Measurements from ENCODE around the gene GPR45.

The GPR45 gene

DNA sequence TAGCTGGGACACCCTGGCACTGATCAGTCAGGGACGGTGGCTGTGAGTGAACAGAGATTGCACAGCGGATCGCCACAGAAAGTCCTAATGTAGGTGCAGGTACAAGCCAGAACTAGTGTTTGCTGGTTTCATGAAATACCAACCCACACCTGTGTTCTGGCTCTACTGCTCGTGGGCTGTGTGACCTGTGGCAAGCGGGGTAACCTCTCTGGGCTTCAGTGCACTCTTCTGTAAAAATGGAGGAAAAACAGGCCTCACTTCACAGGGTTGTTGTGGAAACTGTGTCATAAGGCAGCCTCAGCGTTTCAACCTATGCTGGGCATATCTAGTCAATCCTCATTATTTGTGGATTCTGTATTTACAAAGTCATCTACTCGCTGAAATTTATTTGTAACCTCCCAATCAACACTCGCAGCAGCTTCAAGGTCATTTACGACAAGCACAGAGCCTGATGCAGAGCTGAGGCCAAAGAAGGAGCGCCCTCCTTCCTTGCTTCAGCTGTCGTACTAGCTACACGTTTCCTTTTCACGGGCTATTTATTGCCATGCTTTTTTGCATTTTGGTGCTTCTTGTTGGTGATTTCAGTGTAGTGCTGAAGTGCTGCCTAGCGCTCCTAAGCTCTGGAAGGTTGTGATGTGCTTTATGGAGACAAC, 30.0 kb downstream of the GPR45 start:
- Mint-ChIP-seq H3K27me3 (no peaks in the 10 kb centered on the region), H3K4me1 (ENCODE audit: low read depth) (no peaks in the 10 kb centered on the region), H3K36me3 (peaks cover under 1% of the 10 kb centered on the region), H3K27ac (no peak overlapping the region), H3K4me3 (no peak overlapping the region), H3K9me3 (ENCODE audit: low read depth) (no peaks in the 10 kb centered on the region)

DNA sequence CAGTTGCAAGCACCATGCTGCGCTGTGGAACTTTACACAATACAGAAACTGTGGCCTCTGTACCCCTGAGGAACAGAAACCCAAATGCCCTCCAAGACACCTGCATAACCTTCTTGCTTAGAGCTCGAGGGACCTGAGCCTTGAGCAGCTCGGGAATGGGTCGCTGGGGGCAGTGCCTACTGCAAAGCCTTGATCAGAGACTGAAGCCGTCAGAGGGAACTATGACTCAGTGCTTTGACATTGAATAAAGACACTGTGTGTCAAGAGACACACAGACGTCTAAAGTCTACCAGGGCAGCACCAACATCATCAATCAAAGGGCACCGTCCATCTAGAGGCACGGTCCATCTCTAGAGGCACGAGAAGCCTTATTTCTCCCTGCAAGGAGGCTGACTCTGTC, 30.6 kb downstream of the GPR45 start:
- Mint-ChIP-seq H3K4me3 (no peak overlapping the region), H3K9me3 (ENCODE audit: low read depth) (no peaks in the 10 kb centered on the region), H3K36me3 (peaks cover 5% of the 10 kb centered on the region), H3K27me3 (no peaks in the 10 kb centered on the region), H3K4me1 (ENCODE audit: low read depth) (no peaks in the 10 kb centered on the region), H3K27ac (no peak overlapping the region)

DNA sequence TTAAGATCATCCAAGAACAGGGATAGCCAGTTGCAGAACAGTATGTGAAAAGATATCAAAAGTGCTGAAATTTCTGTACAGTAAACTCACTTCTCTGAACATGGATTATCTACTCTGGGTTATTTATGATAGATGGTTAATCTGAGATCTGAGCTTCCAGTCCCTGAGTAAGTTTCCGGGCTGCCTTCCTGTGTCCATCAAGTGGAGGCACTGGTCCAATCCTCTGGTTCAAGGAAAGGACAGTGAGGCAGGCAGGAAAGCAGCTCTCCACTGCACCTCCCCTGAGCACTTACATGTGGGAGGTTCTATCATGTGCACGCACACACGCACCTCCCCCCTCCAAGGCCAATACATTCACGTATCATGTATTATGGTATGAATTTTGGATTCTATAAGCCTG, 32.5 kb downstream of the GPR45 start:
- Mint-ChIP-seq H3K36me3 (peaks cover 7% of the 10 kb centered on the region), H3K27me3 (no peaks in the 10 kb centered on the region), H3K4me3 (no peak overlapping the region), H3K9me3 (ENCODE audit: low read depth) (no peaks in the 10 kb centered on the region), H3K27ac (no peak overlapping the region), H3K4me1 (ENCODE audit: low read depth) (no peaks in the 10 kb centered on the region)

GRCh38 chr2:105278654-105279053, 37.1 kb downstream of the GPR45 start:
- Mint-ChIP-seq H3K9me3 (ENCODE audit: low read depth) (no peaks in the 10 kb centered on the region), H3K4me3 (no peak overlapping the region), H3K27me3 (no peaks in the 10 kb centered on the region), H3K27ac (no peak overlapping the region), H3K4me1 (ENCODE audit: low read depth) (no peaks in the 10 kb centered on the region), H3K36me3 (peaks cover 9% of the 10 kb centered on the region)

GRCh38 chr2:105279126-105279525, 37.6 kb downstream of the GPR45 start:
- Mint-ChIP-seq H3K27me3 (no peaks in the 10 kb centered on the region), H3K27ac (no peak overlapping the region), H3K4me3 (no peak overlapping the region), H3K36me3 (peaks cover 9% of the 10 kb centered on the region), H3K9me3 (ENCODE audit: low read depth) (no peaks in the 10 kb centered on the region), H3K4me1 (ENCODE audit: low read depth) (no peaks in the 10 kb centered on the region)

DNA sequence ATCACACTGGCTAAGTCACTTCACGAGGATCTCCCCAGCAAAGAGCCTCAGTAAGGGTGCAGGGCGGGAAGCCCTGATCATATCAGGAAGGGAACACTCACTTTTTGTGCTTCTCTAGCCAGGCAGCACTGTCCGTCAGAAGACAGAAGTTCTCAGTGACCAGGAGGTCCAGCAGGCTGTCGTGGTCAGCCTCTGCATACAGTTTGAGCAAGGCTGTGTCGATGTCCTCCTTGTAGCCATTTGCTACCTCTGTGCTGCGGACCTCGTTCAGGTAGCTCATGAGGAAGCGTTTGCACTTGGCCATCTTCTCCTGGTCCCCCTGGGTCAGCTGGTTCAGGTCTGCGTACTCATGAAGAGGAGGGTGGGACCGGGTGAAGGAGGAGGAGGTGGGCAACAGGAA, 38.7 kb downstream of the GPR45 start:
- H3K4me1 Mint-ChIP-seq (ENCODE audit: low read depth), result no peaks in the 10 kb centered on the region
- H3K9me3 Mint-ChIP-seq (ENCODE audit: low read depth), result no peaks in the 10 kb centered on the region
- H3K36me3 Mint-ChIP-seq, result peaks cover 9% of the 10 kb centered on the region
- H3K27ac Mint-ChIP-seq, result no peak overlapping the region
- H3K4me3 Mint-ChIP-seq, result no peak overlapping the region
- H3K27me3 Mint-ChIP-seq, result no peaks in the 10 kb centered on the region

DNA sequence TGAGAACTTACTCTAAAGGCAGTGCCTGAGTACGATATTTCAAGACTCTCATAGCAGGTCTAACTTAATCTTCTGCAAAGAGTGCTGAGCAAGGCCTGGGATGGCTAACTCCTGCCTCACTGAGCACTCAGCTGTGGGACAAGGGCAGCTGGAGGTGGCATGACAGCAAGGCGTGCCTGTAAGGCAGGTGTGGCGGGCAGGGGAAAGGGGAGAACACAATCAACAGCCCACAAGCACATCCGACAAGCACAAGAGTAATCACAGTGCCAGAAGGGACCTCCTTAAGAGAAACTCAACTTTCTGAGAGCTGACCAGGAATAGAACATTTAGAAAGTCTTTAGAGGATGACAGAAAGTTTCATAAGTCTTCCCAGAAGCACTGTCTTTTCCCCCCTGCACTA, 42.0 kb downstream of the GPR45 start:
- Mint-ChIP-seq H3K36me3 (peaks cover 4% of the 10 kb centered on the region), H3K4me1 (ENCODE audit: low read depth) (peaks cover 2% of the 10 kb centered on the region), H3K9me3 (ENCODE audit: low read depth) (no peaks in the 10 kb centered on the region), H3K4me3 (no peak overlapping the region), H3K27me3 (no peaks in the 10 kb centered on the region), H3K27ac (no peak overlapping the region)

- H3K36me3 Mint-ChIP-seq, result peaks cover 14% of the 10 kb centered on the region
- peaks cover 2% of the 10 kb centered on the region for H3K4me1 Mint-ChIP-seq (ENCODE audit: low read depth)
- H3K27me3 Mint-ChIP-seq, result no peaks in the 10 kb centered on the region
- H3K27ac Mint-ChIP-seq, result no peak overlapping the region
- no peaks in the 10 kb centered on the region for H3K9me3 Mint-ChIP-seq (ENCODE audit: low read depth)
- H3K4me3 Mint-ChIP-seq, result no peak overlapping the region
These were observed 46.1 kb downstream of the GPR45 start for GRCh38 chr2:105287692-105288091.

- Mint-ChIP-seq H3K4me3 (no peak overlapping the region), H3K4me1 (ENCODE audit: low read depth) (peaks cover 2% of the 10 kb centered on the region), H3K36me3 (peaks cover 17% of the 10 kb centered on the region), H3K27me3 (no peaks in the 10 kb centered on the region), H3K9me3 (ENCODE audit: low read depth) (no peaks in the 10 kb centered on the region), H3K27ac (no peak overlapping the region)
These were observed 46.6 kb downstream of the GPR45 start for GRCh38 chr2:105288133-105288532.

DNA sequence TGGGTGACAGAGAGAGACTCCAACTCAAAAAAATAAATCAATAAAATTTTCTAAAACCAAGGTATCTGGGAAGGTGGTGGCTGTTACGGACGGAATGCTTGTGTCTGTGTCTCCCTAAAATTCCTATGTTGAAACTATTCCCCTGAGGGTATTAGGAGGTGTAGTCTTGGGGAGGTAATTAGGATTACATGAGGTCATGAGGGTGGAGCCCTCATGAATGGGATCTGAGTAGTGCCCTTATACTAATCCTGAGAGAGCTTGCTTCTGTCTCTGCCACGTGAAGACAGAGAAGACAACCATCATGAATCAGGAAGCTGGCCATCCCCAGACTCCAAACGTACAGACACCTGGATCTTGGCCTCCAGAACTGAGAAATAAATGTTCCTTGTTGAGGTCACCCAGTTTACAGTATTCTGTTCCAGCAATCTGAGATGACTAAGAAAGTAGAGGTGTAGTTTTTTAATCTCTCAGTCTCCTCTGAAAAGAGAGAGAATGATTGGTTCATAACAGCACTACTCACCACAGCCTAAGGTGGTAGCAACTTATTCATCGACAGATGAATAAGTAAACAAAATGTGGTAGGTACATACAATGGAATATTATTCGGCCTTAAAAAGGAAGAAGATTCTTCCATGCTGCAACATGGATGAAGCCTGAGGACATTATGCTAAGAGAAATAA, 49.6 kb downstream of the GPR45 start:
- H3K36me3 Mint-ChIP-seq, result peaks cover 19% of the 10 kb centered on the region
- H3K27me3 Mint-ChIP-seq, result no peaks in the 10 kb centered on the region
- no peak overlapping the region for H3K4me3 Mint-ChIP-seq
- H3K4me1 Mint-ChIP-seq (ENCODE audit: low read depth), result peaks cover 2% of the 10 kb centered on the region
- no peak overlapping the region for H3K27ac Mint-ChIP-seq
- H3K9me3 Mint-ChIP-seq (ENCODE audit: low read depth), result no peaks in the 10 kb centered on the region

DNA sequence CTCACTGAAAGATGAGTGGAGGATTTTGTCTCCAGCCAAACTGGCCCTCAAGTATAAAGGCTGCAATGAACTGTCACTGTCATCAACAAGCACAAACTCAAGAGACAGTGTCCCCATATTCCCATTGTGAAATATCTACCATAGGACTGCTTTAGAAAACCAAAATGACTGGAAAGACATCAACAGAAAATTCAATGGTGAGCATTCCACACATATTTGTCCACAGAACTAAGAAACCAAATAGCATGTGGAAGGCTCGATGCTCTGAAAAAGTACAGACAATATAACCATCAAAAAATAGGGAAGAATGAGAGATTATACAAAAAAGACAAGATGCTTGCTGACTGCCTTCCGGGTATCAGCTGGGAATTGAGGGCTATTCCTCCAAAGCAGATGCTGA, 50.4 kb downstream of the GPR45 start:
- no peaks in the 10 kb centered on the region for H3K27me3 Mint-ChIP-seq
- H3K36me3 Mint-ChIP-seq, result peaks cover 19% of the 10 kb centered on the region
- peaks cover 2% of the 10 kb centered on the region for H3K4me1 Mint-ChIP-seq (ENCODE audit: low read depth)
- no peak overlapping the region for H3K27ac Mint-ChIP-seq
- H3K9me3 Mint-ChIP-seq (ENCODE audit: low read depth), result no peaks in the 10 kb centered on the region
- H3K4me3 Mint-ChIP-seq, result no peak overlapping the region

Measured in activated naive CD8-positive, alpha-beta T cell (primary cell).